SH-SY5Y (cell line): ENCODE results near the gene INPP5A.

ENCODE experiments used
- GATA2 ChIP-seq: IDR thresholded peaks from 2 replicates; pipeline ENCODE4 v1.6.1; 2011; ENCODE audit warnings: mild to moderate bottlenecking, low read depth, low read length
- GATA3 ChIP-seq: IDR thresholded peaks from 2 replicates; pipeline ENCODE4 v1.6.1; 2011; ENCODE audit warnings: low read depth, mild to moderate bottlenecking, low read length, moderate library complexity

GRCh38 chr10:132742837-132743194 is 205.2 kb downstream of the INPP5A start:
- TF ChIP-seq GATA2 (no peak), GATA3 (no peak)
